Osteoblast (primary cell): Measurements from ENCODE around the gene ESPL1. TPM values are rescaled to one million over a fixed set of nuclear protein-coding genes. Genes with fewer than 3 reads are reported as not detected.
"Not testable (repeated sequence)": the region's sequence is repeated elsewhere in the genome, so short reads cannot be mapped to it uniquely, and the experiment has no call there.

ENCODE experiments used
- DNase-seq: peaks from one replicate; pipeline ENCODE4 v3.0.0; 2011; ENCODE audit warnings: low spot score, mixed read lengths; ENCODE audit not compliant: insufficient read length; ENCODE audit errors: missing footprints
- H2AFZ ChIP-seq: 2 replicates; pipeline ENCODE4 v1.6.0; 2011; ENCODE audit warnings: mild to moderate bottlenecking, low read length
- H3K27ac ChIP-seq: 2 replicates; pipeline ENCODE4 v1.5.1; 2011; ENCODE audit warnings: mild to moderate bottlenecking, low read depth, low read length, moderate library complexity
- H3K27me3 ChIP-seq: 2 replicates; pipeline ENCODE4 v1.6.0; 2012; ENCODE audit warnings: mild to moderate bottlenecking, control low read depth, inconsistent platforms, low read length, moderate library complexity; ENCODE audit not compliant: insufficient read depth
- H3K36me3 ChIP-seq: 2 replicates; pipeline ENCODE4 v1.5.1; 2011; ENCODE audit warnings: mild to moderate bottlenecking, low read length, control low read depth, moderate library complexity; ENCODE audit not compliant: insufficient read depth
- H3K4me1 ChIP-seq: 2 replicates; pipeline ENCODE4 v1.5.1; 2011; ENCODE audit warnings: mild to moderate bottlenecking, low read length, control low read depth, moderate library complexity; ENCODE audit not compliant: insufficient read depth
- H3K4me2 ChIP-seq: 2 replicates; pipeline ENCODE4 v1.6.0; 2011; ENCODE audit warnings: mild to moderate bottlenecking, low read length; ENCODE audit not compliant: insufficient read depth
- H3K4me3 ChIP-seq: fragments of 200-600 bp; sonication (generic); 3 replicates; pipeline ENCODE4 v1.5.1; 2012; ENCODE audit warnings: mild to moderate bottlenecking, low read length, inconsistent platforms; ENCODE audit not compliant: insufficient read depth
- H3K79me2 ChIP-seq: 2 replicates; pipeline ENCODE4 v1.6.0; 2012; ENCODE audit warnings: mild to moderate bottlenecking, low read length, control low read depth, inconsistent platforms; ENCODE audit not compliant: insufficient read depth
- H3K9me3 ChIP-seq: 2 replicates; pipeline ENCODE4 v1.5.1; 2011; ENCODE audit warnings: low read depth, low read length, control low read depth
- H4K20me1 ChIP-seq: 2 replicates; pipeline ENCODE4 v1.6.0; 2012; ENCODE audit warnings: mild to moderate bottlenecking, low read length, control low read depth; ENCODE audit not compliant: insufficient read depth
- total RNA-seq: library from RNA; depleted of rRNA; stranded (reverse); fragments of >200 nt; gene quantifications from 2 replicates; pipeline ENCODE4 v1.2.3, GENCODE V29; 2012
- TF ChIP-seq, protein P1 (sequence below): IDR thresholded peaks from 2 replicates; pipeline ENCODE4 v1.5.1; 2011; ENCODE audit warnings: mild to moderate bottlenecking, low read depth, low read length, moderate library complexity; ENCODE audit errors: extremely low read depth

Gene ESPL1
- total RNA-seq, 1 donor = 0.72 TPM

GRCh38 chr12:53290661-53291060 is 22.6 kb downstream of the ESPL1 start:
- peak; percentile 78 for DNase-seq
- H3K79me2 ChIP-seq = peaks cover 12% of the 10 kb centered on the region
- H4K20me1 ChIP-seq = no peaks in the 10 kb centered on the region
- H3K27ac ChIP-seq = peak overlapping the region; percentile 71
- peak overlapping the region; percentile 92 for H2AFZ ChIP-seq
- H3K4me1 ChIP-seq = peaks cover 25% of the 10 kb centered on the region
- no peaks in the 10 kb centered on the region for H3K27me3 ChIP-seq
- TF ChIP-seq, protein P1, sequence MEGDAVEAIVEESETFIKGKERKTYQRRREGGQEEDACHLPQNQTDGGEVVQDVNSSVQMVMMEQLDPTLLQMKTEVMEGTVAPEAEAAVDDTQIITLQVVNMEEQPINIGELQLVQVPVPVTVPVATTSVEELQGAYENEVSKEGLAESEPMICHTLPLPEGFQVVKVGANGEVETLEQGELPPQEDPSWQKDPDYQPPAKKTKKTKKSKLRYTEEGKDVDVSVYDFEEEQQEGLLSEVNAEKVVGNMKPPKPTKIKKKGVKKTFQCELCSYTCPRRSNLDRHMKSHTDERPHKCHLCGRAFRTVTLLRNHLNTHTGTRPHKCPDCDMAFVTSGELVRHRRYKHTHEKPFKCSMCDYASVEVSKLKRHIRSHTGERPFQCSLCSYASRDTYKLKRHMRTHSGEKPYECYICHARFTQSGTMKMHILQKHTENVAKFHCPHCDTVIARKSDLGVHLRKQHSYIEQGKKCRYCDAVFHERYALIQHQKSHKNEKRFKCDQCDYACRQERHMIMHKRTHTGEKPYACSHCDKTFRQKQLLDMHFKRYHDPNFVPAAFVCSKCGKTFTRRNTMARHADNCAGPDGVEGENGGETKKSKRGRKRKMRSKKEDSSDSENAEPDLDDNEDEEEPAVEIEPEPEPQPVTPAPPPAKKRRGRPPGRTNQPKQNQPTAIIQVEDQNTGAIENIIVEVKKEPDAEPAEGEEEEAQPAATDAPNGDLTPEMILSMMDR = no peak
- no peaks in the 10 kb centered on the region for H3K9me3 ChIP-seq
- peaks cover 13% of the 10 kb centered on the region for H3K36me3 ChIP-seq
- no peak overlapping the region for H3K4me3 ChIP-seq
- H3K4me2 ChIP-seq = peak overlapping the region; percentile 15

DNA sequence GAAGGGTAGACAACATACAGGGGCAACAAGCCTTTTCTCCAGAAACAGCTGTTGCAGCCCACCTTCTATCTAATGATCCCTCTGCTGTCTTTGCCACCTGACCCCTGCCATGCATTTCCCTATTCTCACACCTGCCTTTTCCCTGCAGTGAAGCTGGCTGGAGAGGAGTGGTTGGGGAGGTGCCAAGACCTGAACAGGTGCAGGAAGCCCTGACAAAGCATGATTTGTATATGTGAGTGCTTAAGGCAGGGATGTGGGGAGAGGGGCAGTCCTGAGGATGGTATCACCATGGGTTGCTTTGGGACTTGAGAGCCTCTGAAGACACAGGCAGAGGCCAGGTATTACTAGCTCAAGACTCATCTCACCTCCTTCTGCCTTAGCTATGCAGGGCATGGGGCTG is 24.3 kb downstream of the ESPL1 start:
- H3K27me3 ChIP-seq = no peaks in the 10 kb centered on the region
- no peak for DNase-seq
- H3K4me2 ChIP-seq = no peak overlapping the region
- H3K9me3 ChIP-seq = no peaks in the 10 kb centered on the region
- peaks cover 17% of the 10 kb centered on the region for H3K36me3 ChIP-seq
- no peak overlapping the region for H3K4me3 ChIP-seq
- TF ChIP-seq, protein P1 = no peak
- peaks cover 40% of the 10 kb centered on the region for H3K4me1 ChIP-seq
- H2AFZ ChIP-seq = no peak overlapping the region
- no peaks in the 10 kb centered on the region for H4K20me1 ChIP-seq
- peaks cover 30% of the 10 kb centered on the region for H3K79me2 ChIP-seq
- H3K27ac ChIP-seq = no peak overlapping the region

- peak; percentile 94 for DNase-seq
- H3K4me2 ChIP-seq = peak within 1 kb of the TSS; percentile 98
- H3K79me2 ChIP-seq = peaks cover 35% of the 10 kb centered on the region
- peaks cover 49% of the 10 kb centered on the region for H3K4me1 ChIP-seq
- peaks cover 10% of the 10 kb centered on the region for H3K36me3 ChIP-seq
- H4K20me1 ChIP-seq = no peaks in the 10 kb centered on the region
- TF ChIP-seq, protein P1 = no peak
- H3K9me3 ChIP-seq = no peaks in the 10 kb centered on the region
- peak within 1 kb of the TSS; percentile 87 for H3K4me3 ChIP-seq
- peak within 1 kb of the TSS; percentile 96 for H2AFZ ChIP-seq
- no peaks in the 10 kb centered on the region for H3K27me3 ChIP-seq
- peak within 1 kb of the TSS; percentile 97 for H3K27ac ChIP-seq
These were observed 27.2 kb downstream of the ESPL1 start, which contains the start of gene PFDN5 for GRCh38 chr12:53295070-53295890. PFDN5 (plus strand) TSS chr12:53295542; CDS start chr12:53295568, 26 bp downstream.

DNA sequence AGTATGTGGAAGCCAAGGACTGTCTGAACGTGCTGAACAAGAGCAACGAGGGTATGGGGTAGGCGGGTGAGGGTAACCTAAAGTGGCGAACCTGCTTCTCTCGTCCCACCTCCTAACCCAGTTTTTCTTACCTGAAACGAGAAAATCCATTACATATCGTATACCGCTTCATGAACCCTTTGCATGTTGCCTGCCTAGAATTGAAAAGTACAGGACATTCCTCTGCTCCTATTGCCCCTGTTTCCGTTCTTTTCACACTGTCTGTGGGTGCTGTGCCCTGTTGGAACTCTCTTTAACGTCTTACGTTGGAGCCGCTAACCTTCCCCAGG is 27.8 kb downstream of the ESPL1 start:
- H3K36me3 ChIP-seq = peaks cover 10% of the 10 kb centered on the region
- no peaks in the 10 kb centered on the region for H3K9me3 ChIP-seq
- H3K4me2 ChIP-seq = peak overlapping the region; percentile 98
- H3K27ac ChIP-seq = peak overlapping the region; percentile 97
- no peaks in the 10 kb centered on the region for H3K27me3 ChIP-seq
- DNase-seq = no peak
- peaks cover 49% of the 10 kb centered on the region for H3K4me1 ChIP-seq
- H3K79me2 ChIP-seq = peaks cover 41% of the 10 kb centered on the region
- H3K4me3 ChIP-seq = peak overlapping the region; percentile 87
- peak overlapping the region; percentile 96 for H2AFZ ChIP-seq
- no peaks in the 10 kb centered on the region for H4K20me1 ChIP-seq
- TF ChIP-seq, protein P1 = no peak

DNA sequence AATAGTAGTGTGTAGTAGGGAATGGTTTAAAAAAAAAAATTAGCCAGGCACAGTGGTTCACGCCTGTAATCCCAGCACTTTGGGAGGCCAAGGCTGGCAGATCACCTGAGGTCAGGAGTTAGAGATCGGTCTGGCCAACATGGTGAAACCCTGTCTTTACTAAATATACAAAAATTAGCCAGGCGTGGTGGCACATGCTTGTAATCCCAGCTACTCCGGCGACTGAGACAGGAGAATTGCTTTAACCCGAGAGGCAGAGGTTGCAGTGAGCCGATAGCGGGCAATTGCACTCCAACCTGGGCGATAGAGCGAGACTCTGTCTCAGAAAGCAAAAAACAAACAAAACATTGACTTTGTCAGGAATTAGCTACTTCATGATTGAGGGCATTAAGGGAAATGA is 29.0 kb downstream of the ESPL1 start:
- not testable (repeated sequence) for H3K27me3 ChIP-seq, H2AFZ ChIP-seq, H3K9me3 ChIP-seq, H4K20me1 ChIP-seq, DNase-seq
- Histone ChIP-seq H3K27ac (peak overlapping the region; percentile 97), H3K4me3 (peak overlapping the region; percentile 87), H3K36me3 (peaks cover 21% of the 10 kb centered on the region), H3K4me2 (peak overlapping the region; percentile 98), H3K79me2 (peaks cover 49% of the 10 kb centered on the region), H3K4me1 (peaks cover 49% of the 10 kb centered on the region)
